ENCODE measurements around the gene KIAA1217. TPM values are rescaled to one million over a fixed set of nuclear protein-coding genes. Genes with fewer than 3 reads are reported as not detected.
A peak's percentile ranks its signal among the peaks of the same experiment; 100 is the strongest.

KIAA1217 gene
- polyA plus RNA-seq, 2 of the 4 experiments (the other 2 are of a cell fraction), result 1.5 to 2.7 TPM

GRCh38 chr10:24344695-24345463 is 135.9 kb downstream of the KIAA1217 start:
- Histone ChIP-seq H3K4me2 (no peak overlapping the region), H3K9me3 (no peaks in the 10 kb centered on the region), H3K4me3 (no peak overlapping the region), H3K27ac (no peak overlapping the region), H3K4me1 (no peaks in the 10 kb centered on the region)
- CTCF ChIA-PET, result interaction anchor here (1.5 kb wide), 1 partner anchor 15 kb away, joined by 4 read pairs; no protein-coding TSS in a partner anchor
- no peak for TF ChIP-seq FOSB (CRISPR knock-in tag; IDR thresholded peaks at IDR 0.05)
- ATAC-seq (no peak), FAIRE-seq (no peak), DNase-seq (ENCODE audit: low read depth in 1 of 2, low spot score in 1 of 2) (no peak)
- WGBS (ENCODE audit: missing lambda C conversion rate), result 64% methylated on average over 7 of the region's 7 CpGs
- POLR2A ChIA-PET, result no interaction called here

DNA sequence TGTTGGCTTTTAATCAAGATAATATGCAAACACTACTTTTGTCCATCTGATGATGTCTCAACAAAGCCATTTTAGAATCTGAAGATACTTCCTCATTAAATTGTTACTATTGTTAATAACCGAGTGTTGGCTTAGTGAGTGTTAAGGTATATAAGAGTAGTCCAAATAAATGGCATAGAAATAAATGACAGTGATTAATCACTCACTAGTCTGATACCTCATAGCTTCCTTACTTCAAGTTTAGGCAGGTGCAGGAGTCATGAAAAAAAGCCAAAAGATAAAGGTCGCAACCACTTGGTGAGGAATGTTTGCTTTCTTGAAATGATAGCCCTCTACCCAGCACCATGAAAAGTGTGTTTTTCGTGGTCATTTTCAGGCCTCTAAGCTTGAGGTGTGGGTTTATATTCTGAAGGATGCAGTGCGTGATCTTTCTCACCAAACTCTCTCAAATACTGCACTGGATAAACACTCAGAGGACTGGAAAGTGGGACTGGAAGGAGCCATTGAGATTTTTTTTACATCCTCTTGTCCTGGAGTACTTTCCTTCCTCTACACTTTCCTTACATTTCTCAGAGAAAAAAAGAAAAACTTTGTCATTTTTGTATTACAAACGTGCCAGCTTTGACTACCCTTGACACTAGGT is 138.1 kb downstream of the KIAA1217 start:
- POLR2A ChIA-PET, result no interaction called here
- DNase-seq (ENCODE audit: low read depth in 1 of 2, low spot score in 1 of 2), result no peak

GRCh38 chr10:24349379-24350001 is 140.6 kb downstream of the KIAA1217 start:
- no peak for DNase-seq (ENCODE audit: low read depth in 1 of 2, low spot score in 1 of 2)
- 21% methylated on average over 3 of the region's 3 CpGs for WGBS (ENCODE audit: missing lambda C conversion rate)
- no peaks in the 10 kb centered on the region for H3K4me1 ChIP-seq
- no peak for FAIRE-seq
- no peak overlapping the region for H3K27ac ChIP-seq
- no peaks in the 10 kb centered on the region for H3K9me3 ChIP-seq
- no peak for ATAC-seq
- H3K4me3 ChIP-seq, result no peak overlapping the region
- POLR2A ChIA-PET, result no interaction called here
- H3K4me2 ChIP-seq, result no peak overlapping the region
- CTCF ChIA-PET, result interaction anchor here (0.6 to 1.5 kb wide), 3 partner anchors 12 to 1191 kb away, joined by 3 read pairs; no protein-coding TSS in a partner anchor
- no peak for TF ChIP-seq CHD4 (IDR thresholded peaks at IDR 0.05; ENCODE audit: borderline replicate concordance)
- TF ChIP-seq E2F6 (IDR thresholded peaks at IDR 0.05; ENCODE audit: borderline replicate concordance, low read depth), result no peak
- TF ChIP-seq CBX8 (IDR thresholded peaks at IDR 0.05), result no peak
- no peak for TF ChIP-seq HOXB13 (CRISPR knock-in tag; IDR thresholded peaks at IDR 0.05; ENCODE audit: low read depth)
- TF ChIP-seq, protein P1, sequence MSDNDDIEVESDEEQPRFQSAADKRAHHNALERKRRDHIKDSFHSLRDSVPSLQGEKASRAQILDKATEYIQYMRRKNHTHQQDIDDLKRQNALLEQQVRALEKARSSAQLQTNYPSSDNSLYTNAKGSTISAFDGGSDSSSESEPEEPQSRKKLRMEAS (IDR thresholded peaks at IDR 0.05), result no peak
- TF ChIP-seq FOSB (CRISPR knock-in tag; IDR thresholded peaks at IDR 0.05), result no peak
- no peak for TF ChIP-seq HOXB5 (CRISPR knock-in tag; IDR thresholded peaks at IDR 0.05)
- no peak for TF ChIP-seq BHLHE40 (IDR thresholded peaks at IDR 0.05; ENCODE audit: low read depth, low read length)
- TF ChIP-seq KDM5A (IDR thresholded peaks at IDR 0.05), result no peak
- TF ChIP-seq PHF8 (IDR thresholded peaks at IDR 0.05; ENCODE audit: borderline replicate concordance, low read depth), result no peak
- TF ChIP-seq GATA3 (IDR thresholded peaks at IDR 0.05; ENCODE audit: borderline replicate concordance), result no peak
- no peak for TF ChIP-seq FOSL2 (IDR thresholded peaks at IDR 0.05)
- TF ChIP-seq FOSL2 (CRISPR knock-in tag; IDR thresholded peaks at IDR 0.05), result no peak
- no peak for TF ChIP-seq NFE2L2 (conservative IDR thresholded peaks at IDR 0.05; ENCODE audit: low read length)
- no peak for TF ChIP-seq CBX2 (IDR thresholded peaks at IDR 0.05; ENCODE audit: borderline replicate concordance, low read depth)

More for the DNA sequence above, 138.1 kb downstream of the KIAA1217 start:
- no peak for ATAC-seq
- peak; percentile 7 for FAIRE-seq
- Histone ChIP-seq H3K4me1 (no peaks in the 10 kb centered on the region), H3K4me2 (no peak overlapping the region), H3K4me3 (no peak overlapping the region), H3K9me3 (no peaks in the 10 kb centered on the region), H3K27ac (no peak overlapping the region)
- WGBS (ENCODE audit: missing lambda C conversion rate), result 44% methylated on average over 5 of the region's 5 CpGs
- TF ChIP-seq BCL3 (IDR thresholded peaks at IDR 0.05), result no peak
- TF ChIP-seq NPAS2 (CRISPR knock-in tag; IDR thresholded peaks at IDR 0.05; ENCODE audit: borderline replicate concordance), result no peak
- no peak for TF ChIP-seq ZNF302 (CRISPR knock-in tag; IDR thresholded peaks at IDR 0.05)
- TF ChIP-seq CBX8 (IDR thresholded peaks at IDR 0.05), result no peak
- TF ChIP-seq EP300 (IDR thresholded peaks at IDR 0.05), result no peak
- no peak for TF ChIP-seq POLR2AphosphoS2 (conservative IDR thresholded peaks at IDR 0.05; ENCODE audit: low read length)
- no peak for TF ChIP-seq RFX5 (IDR thresholded peaks at IDR 0.05)
- no peak for TF ChIP-seq SREBF2 (IDR thresholded peaks at IDR 0.05)
- TF ChIP-seq JUNB (IDR thresholded peaks at IDR 0.05), result no peak
- TF ChIP-seq, protein P1 (IDR thresholded peaks at IDR 0.05), result no peak
- no peak for TF ChIP-seq ESRRA (IDR thresholded peaks at IDR 0.05; ENCODE audit: borderline replicate concordance, low read length)
- TF ChIP-seq CHD4 (IDR thresholded peaks at IDR 0.05; ENCODE audit: borderline replicate concordance), result no peak
- no peak for TF ChIP-seq HOXA7 (CRISPR knock-in tag; IDR thresholded peaks at IDR 0.05)
- TF ChIP-seq PHF8 (IDR thresholded peaks at IDR 0.05; ENCODE audit: borderline replicate concordance, low read depth), result no peak
- TF ChIP-seq ELK1 (IDR thresholded peaks at IDR 0.05; ENCODE audit: low read depth, low read length), result no peak
- no peak for TF ChIP-seq GATA3 (IDR thresholded peaks at IDR 0.05; ENCODE audit: borderline replicate concordance)
- TF ChIP-seq, protein P2, sequence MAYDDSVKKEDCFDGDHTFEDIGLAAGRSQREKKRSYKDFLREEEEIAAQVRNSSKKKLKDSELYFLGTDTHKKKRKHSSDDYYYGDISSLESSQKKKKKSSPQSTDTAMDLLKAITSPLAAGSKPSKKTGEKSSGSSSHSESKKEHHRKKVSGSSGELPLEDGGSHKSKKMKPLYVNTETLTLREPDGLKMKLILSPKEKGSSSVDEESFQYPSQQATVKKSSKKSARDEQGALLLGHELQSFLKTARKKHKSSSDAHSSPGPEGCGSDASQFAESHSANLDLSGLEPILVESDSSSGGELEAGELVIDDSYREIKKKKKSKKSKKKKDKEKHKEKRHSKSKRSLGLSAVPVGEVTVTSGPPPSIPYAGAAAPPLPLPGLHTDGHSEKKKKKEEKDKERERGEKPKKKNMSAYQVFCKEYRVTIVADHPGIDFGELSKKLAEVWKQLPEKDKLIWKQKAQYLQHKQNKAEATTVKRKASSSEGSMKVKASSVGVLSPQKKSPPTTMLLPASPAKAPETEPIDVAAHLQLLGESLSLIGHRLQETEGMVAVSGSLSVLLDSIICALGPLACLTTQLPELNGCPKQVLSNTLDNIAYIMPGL (CRISPR knock-in tag; IDR thresholded peaks at IDR 0.05; ENCODE audit: borderline replicate concordance), result no peak
- CTCF ChIA-PET, result interaction anchor here (1.4 kb wide), 1 partner anchor 10 kb away, joined by 3 read pairs; no protein-coding TSS in a partner anchor
